Stimulated activated CD8-positive, alpha-beta memory T cell treated with anti-CD3 and anti-CD28 coated beads, Interleukin-15, amount 100 ng/mL, for 24 hours (primary cell): ENCODE data around the gene SLC44A1.

ENCODE experiments used
- DNase-seq: peaks from one replicate; pipeline ENCODE4 v3.0.0-alpha.2; 2020; ENCODE audit warnings: low read depth

SLC44A1 gene

DNA sequence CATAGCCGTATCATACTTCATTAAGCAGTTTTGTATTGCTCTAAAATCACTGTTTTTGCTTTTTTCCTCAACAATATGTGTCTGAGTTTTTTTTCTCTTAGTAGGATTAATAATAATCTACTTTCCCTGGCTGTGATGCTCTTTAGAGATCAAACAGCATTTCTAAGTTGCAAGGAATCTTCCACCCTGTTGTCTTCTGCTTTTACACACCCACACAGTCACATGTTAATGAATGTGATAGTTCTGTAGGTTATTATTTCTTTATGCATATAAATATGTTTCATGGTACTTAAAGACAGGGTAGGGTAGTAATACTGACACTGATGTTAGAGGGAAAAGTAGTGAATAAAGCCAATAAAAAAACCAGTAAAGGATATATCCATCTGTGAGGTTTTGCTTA, 29.3 kb downstream of the SLC44A1 start:
- no peak for DNase-seq

DNA sequence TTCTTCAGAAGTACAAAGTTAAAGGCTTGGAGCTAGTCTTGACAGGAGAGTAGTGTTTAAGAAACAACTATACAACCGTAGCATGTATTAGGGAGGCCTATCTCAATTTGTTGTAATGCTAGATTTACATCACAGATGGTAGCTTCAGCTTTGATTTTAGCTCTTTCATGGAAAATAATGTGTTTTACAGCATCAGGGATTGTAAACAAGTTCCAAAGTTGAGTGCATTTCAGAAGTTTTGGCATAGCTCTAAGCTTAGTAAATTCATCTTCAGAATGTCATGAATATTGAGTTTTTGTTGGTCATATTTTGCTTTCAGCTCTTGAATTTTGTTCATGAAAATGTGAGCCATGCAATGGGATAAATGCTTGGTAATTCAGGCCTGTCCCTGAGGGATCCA, 30.7 kb downstream of the SLC44A1 start:
- no peak for DNase-seq

DNA sequence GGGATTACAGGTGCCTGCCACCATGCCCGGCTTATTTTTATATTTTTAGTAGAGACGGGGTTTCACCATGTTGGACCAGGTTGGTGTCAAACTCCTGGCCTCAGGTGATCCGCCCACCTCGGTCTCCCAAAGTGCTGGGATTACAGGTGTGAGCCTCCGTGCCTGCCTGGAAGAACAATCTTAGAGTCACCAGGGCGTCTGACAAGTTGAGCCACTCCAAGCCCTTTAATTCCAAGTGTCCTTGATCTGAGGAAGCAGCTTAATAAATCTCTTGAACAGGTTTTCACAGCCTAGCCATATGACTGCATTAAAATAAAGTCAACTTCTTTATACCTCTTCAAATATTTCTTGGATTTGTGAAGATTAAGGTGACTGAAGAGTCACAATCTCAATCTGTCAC, 31.5 kb downstream of the SLC44A1 start:
- no peak for DNase-seq

DNA sequence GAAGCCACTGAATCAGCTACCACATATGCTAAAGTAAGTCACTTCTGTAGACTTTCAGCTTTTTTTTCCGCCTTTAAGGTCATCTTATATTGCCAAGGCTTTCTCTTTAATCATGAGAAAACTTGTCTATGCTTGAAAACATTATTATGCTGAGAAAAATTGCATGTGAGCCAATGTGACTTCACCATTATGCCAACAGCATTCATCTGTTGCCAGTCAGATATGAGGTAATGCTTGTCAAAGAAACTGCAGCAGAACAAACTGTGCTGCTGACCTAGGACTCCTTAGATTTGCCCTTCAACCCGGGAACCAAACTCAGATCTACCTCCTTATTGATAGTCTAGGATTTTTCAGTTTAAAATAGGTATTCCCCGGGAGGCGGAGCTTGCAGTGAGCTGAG, 34.3 kb downstream of the SLC44A1 start:
- DNase-seq: no peak

DNA sequence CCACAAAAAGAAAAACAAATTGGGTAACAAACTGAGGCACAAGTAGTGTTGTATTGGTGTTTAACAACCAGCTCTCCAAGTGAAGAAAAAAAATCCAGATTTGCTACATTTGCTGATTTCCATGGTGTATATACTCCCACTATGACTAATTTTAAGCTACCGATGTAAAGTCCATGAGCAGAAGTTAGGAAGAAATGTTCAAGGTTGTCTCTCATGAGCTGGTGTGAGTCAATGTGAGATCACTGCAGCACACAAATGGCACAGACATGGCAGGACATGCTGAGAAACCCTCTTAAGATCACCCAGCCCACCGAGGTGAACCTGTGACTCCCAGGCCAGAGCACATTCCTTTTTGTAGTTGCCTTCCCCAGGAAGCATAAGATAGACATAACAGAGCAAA, 36.2 kb downstream of the SLC44A1 start:
- DNase-seq: no peak

DNA sequence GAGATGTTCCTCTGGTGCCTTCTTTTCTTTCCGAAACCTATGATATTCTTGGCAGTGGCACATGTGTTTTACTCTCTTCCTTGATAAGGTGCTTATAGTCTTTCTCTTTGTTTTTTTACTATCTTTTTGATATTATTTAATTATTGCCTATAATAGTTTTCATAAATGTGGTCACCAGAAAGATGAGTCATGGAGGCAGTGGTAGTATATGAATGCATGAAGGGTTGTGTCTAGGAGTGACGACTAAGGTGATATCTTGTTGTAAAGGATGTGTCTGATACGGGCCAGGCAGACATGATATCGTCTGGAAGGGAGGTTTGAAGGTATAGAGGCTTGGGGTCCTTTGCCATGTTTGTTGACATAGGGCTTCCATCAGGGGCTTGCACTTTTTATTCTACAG, 36.8 kb downstream of the SLC44A1 start:
- DNase-seq: no peak

DNA sequence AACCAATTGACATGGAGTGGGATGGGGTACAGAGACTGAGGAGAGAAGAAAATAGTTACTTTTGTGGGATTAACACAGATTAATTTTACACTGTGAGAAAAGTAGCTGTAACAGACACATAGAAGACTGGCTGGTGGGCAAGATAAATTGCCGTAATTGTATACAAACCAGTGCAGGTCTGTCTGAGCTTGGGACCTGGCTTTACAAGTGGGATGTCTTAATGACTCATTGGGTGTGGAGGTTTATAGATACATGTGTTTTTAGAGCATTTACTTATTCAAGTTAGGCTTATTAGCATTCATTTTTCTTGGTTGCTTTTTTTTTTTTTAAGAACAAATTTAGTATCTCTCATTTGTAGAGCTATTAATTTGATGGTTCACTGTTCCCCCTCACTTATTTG, 37.5 kb downstream of the SLC44A1 start:
- DNase-seq: no peak

DNA sequence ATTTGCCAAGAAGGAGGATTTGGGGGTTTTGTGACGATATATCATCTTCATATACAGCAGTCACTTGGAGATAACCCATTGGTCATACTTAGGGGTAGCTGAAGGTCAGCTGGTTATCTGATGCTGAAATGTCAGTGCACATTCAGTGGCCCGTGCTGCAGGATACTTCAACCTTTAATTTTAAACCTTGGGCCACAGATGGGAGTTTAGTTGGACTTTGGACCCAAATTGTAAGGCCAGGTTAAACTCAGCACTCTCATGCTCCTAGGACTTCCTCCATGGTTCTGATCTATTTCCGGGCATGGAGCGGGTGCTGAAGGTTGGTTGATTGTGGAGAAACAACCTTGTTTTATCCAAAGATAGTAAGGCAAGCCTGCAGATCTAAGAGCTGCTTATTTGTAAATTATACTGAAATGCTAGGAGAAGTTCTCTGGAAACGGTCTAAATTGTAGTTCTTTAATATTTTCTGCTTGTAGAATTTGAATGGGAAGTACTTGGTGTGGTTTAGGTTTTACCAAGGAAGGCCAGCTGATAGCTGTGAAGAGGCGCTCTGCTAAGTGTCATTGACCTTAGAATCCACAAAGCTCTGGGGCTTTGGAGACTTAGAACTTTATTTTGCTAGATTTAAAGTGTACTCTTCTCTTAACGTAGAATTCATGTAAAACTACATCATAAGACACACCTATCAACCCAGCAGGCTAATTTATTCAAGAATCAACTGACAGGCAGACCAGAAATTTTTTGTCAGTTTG, 38.6 kb downstream of the SLC44A1 start:
- no peak for DNase-seq

DNA sequence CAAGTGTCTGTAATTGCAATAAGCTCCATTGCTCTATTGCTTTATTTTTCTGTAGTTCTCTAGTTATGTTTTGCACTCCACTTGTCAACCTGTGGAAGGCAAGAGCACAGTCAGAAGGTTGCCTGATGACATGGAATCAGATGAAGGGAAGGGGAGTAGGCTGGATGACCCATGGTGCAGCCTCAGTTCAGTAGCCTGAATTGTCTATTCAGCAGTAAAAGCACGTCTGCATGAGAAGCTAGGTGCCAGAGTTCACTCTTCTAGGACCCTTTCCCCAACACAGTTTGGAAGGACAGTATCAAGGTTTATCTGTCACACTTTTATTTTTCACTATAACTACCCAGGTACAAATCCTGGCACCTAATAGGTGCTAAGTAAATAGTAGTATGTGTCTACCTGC, 39.3 kb downstream of the SLC44A1 start:
- no peak for DNase-seq

DNA sequence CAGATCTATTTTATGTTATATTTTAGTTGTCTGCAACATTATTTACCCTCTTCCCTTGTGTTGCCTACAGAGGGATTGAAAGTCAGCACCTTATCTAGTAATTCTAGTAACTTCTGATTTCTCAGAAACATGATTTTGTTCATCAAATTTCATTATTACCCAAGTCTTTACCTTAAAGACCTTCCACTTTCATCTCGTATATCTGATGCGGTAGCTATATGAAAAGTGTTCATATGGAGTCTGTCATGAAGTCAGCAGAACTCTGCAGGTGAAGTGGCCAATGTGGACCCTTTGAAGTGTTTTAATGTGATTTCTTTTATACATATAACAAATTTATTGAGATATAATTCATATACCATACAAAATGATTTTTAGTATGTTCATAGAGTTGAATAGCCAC, 40.0 kb downstream of the SLC44A1 start:
- no peak for DNase-seq

DNA sequence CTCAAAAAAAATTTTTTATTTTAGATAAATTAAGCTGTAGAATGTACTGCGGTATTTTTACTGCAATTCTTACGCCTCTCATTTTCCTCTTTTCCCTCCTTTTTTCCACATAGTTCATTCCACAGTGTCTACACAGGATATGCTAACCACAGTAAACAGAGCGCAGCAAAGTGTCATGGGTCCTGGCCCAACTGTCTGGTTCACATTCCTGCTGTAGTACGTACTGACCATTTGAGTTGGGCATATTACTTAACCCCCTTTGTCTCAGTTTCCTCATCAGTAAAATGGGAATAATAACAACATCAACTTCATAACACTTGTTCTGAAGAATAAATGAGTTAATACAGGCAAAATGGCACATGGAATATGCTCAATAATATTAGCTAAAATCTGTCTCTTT, 41.6 kb downstream of the SLC44A1 start:
- DNase-seq: no peak

DNA sequence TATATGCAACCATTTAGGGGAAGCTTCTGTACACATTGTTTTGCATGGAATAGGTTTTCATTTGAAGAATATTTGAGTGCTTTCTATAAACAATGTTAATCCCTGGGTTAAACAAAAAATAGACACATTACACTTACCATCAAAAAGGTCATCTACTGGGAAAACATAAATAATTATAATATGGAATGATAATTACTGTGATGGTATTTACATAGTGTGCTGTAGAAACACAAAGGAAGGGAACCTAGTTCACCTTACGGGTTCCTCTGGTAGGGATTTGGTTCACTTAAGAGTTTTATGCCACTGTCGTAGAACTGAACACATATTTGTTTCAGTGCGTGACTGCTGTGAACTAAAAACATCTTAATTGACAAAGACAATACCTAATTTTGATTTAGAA, 44.9 kb downstream of the SLC44A1 start:
- no peak for DNase-seq

DNA sequence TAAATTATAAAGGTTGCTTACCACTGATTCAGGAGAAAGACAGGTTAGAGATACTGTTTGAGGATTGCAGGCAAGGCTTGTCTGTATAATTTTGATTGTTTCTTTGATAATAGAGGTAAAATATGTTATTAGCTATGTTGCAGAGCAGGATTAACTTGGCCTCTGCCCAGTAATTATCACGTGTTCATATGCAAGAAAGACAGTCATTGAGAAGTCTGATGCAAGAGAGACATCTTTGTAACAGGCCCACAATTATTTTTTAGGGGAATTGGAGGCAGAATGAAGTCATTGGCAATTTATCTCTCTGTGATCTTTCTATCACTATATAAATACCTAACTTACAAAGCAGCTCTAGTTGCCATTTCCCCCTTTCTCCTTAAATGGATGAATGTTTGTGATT, 46.0 kb downstream of the SLC44A1 start:
- DNase-seq: no peak

DNA sequence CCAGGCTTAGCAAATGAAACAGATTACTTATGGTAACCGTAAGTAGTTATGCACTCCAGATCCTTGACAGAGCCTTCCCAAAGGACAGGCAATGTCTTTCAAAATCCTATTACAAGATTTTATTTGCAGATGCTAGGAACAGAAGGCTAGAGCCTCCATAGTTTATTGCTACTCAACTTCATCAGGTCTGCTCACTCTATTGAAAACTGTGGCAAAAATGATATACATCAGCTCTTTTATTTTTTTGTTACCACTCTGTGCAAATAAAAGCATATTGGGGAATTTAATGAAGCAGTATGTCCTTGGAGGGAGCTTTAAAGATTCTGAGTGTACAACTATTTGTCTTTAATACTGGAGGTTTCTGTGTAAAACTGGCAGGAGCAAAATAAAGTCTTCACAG, 46.5 kb downstream of the SLC44A1 start:
- no peak for DNase-seq

DNA sequence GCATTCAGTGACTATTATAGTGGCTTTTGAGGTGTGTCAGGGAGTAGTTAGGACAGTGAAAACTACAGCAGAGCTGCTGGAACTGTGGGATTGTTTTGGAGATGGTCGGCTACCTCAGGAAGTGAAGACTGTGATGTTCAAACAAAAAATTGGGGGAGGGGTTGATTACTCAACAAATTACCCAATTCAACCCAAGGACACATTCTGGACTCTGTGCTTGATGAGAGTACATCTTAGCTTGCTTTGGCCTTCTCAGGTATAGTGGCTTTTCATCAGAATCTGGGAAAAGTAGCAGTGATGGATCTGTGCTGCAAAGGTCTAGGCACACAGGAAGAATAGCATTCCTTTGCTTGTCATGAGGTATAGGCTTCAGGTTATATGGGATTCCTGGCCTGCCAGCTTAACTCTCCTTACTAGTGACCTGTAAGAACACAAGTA, 47.0 kb downstream of the SLC44A1 start:
- DNase-seq: no peak

DNA sequence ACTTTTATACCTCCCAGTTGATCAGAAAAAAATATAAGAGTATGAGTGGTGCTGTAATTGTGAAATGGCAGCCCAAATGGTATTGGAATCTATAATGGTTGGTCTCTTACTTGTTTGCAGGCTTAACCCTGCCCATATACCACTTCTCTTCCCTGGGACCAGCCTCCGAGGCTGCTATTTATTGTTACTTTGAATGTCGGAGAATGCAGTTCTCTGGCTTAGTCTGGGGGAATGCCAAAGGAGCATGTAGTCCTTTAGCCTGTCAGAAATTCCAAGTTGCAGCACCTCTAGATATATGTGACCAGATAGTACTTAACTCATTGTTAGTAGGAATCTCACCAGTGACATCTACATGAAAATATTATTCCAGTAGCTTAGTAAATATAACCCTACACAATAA, 47.5 kb downstream of the SLC44A1 start:
- DNase-seq: no peak

DNA sequence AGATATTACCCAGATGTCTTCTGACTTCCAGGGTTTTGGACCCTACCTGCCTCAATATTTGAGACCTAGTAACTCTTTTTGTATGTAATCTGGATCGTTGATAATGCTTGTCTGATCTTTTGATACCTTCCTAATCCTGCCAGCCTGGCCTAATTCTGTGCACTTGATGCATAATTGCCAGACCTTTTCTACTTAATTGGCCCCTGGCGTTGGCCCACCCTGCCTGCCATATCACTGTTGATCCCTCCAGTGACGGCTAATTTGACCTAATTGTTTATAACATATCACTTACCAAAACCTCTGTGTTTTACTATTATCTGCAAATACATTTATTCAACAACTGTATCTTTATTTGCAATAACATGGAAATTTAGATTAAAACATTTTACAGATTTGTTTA, 49.0 kb downstream of the SLC44A1 start:
- DNase-seq: no peak

DNA sequence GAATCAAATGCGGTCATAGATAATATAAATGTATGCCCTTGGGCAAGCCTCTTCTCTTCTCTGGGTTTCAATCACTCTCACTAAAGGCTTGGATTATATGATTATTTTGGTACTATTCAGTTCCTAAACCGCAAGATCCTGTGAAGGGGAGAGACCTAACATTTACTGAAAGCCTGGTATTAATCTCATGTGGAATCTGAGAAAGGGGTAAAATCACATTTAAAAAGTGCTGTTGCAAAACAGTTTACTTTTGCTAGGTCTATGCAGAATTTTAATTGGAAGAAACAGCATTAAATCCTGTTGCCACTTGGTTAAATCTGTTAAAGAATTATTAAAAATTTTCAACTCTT, 50.7 kb downstream of the SLC44A1 start:
- no peak for DNase-seq

DNA sequence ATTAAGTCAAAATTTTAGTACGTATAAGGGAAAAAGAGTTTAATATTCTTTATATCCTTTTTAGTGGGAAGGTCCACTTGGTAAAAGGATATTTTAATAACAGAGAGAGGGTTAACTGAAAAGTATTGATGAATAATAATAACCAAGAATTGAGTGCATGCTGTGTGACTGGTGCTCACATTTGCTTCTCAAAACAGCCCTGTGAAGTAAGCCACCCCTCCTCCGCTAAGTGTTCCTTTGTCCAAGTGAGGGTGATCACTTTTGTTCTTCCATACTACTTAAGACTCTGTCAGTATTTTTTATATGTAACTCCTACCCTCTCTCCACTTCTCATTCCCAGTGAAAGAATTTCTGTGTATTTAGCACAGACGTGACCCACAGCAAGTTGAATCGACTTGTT, 51.5 kb downstream of the SLC44A1 start:
- no peak for DNase-seq

DNA sequence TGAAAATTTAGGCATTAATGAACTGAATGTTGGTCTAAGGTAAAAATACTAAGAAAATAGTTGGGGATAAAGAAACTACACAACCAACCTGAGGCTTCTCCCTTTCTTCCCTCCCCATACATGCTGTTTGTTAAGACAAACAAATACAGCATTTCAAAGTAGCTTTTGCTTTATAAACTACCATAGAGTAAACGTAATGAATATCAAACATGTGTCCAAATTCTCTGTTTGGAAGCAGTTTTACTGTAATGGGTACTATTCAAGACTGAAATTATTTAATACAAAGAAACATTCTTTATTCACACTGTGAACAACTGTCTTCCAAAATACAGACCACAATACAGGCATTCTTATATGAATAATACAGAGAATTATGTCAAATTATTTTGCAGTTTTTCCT, 52.0 kb downstream of the SLC44A1 start:
- no peak for DNase-seq

DNA sequence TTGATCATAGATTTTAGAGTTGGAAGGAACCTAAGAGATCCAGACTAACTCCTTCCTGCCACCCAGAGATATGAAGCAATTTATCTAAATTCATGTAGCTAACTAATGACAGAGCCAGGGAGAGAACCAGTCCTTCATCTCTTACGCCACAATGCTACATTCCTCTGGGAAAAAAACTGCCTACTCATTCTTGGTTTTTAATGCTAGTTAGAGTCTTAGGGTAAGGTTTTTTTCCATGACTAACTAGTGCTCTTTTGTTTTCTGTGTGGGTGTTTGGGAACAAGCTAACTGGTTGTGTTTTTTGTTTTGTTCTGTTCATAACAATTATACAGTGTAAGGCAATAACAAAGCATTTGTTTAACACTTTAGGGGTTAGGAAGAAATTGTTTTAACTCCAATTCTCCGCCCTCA, 52.4 kb downstream of the SLC44A1 start:
- no peak for DNase-seq

DNA sequence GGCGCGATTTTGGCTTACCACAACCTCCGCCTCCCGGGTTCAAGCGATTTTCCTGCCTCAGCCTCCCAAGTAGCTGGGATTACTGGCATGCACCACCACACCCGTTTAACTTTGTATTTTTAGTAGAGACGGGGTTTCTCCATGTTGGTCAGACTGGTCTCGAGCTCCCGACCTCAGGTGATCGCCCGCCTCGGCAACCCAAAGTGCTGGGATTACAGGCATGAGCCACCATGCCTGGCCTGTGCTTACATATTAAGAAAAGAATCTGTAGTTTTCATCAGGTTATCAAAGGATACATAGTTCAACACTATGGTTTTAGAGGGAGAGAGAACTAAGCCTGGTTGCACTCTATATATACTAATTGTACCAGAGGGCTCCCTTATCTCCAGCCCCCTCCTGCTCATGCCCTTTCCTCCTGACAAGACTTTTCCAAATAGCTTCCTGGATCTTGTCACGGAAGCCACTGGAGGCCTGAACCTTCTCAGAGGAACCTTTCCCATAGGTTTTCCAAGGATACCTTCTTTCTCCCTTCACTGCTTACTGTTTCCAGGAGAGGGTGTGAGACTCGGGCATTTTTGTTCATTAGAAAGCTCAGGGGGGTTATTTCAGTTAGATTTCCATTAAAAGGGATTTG, 53.1 kb downstream of the SLC44A1 start:
- DNase-seq: no peak

DNA sequence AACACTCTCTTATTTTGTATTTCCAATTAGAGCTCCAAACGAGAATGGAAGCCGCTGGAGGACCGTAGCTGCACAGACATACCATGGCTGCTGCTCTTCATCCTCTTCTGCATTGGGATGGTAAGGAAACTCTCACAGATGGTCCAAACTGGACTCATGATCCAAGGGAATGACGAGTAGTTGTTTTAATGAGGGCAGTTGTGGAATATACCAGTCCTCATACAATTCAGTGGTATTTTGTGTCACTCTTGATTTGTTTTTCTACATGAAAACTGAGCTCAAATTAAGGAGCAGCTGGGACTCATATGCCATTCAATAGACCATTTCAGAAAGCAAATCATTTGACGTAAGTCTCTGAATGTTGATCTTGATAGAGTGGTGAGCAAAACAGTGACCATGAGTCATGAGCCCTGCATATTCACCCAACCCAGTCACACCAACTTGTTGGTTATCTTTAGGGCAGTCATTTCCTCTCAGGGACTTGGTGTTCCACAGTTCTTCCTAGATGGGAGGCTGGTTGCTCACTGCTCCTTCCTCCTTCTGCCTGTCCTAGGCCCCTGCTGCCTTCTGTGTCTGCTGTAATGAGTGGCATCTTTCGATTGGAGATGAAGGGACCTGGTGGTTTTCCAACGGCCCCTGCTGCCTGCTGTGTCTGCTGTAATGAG, 54.9 kb downstream of the SLC44A1 start:
- DNase-seq: no peak

DNA sequence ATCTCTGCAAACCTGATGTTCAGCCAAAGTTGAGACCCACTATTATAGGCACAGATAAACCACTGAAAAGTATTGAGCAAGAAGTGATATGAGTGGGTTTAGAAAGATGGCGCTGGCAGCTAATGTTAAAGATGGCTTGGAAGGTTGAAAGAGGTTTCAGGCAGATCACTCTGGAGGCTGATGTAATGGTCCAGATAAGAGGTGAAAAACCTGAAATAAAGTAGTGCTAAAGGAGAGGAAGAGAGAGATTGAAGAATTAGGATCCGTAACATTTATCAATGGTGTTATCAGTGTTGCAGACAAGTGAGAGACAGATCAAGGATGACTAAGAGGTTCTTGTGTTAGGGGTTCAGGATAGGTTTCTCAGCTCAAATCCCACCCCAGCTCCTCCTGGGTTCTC, 58.3 kb downstream of the SLC44A1 start:
- DNase-seq: no peak
